Measurements from ENCODE around the gene ZNF415.

DNA sequence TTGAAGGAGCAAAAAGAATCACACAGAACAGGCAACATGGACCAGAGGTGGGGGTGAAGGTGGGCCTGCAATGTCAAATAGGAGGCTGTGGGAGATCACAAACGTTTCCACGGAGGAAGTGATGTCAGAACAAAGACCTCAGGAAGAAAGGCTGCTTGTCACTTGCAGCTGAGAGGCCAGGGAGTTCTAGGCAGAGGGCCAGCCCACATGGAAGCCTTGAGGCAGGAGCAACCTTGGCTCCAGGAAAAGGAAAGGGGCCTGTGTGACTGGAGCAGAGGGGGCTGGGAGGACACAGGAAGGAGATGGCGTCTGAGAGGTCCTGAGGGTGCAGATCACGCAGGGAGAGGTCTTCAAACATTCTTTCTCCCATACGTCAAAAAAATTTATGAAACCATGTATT is 45.8 kb downstream of the ZNF415 start:
- TF ChIP-seq CTCF (tag by site-specific recombination; IDR thresholded peaks at IDR 0.05) (no peak), ZBTB11 (tag by site-specific recombination; conservative IDR thresholded peaks at IDR 0.05; ENCODE audit: low read depth) (no peak)

Data from HEK293 (cell line).